Liver (tissue), 9 donors: ENCODE results near the gene THY1. TPM values are rescaled to one million over a fixed set of nuclear protein-coding genes. Genes with fewer than 3 reads are reported as not detected.

Source experiments
- DNase-seq: peaks from one replicate; pipeline ENCODE4 v3.0.0-alpha.2; 2017; ENCODE audit warnings: low spot score
- H3K27ac ChIP-seq, 2 donors: one replicate each; pipeline ENCODE4 v1.7.0; 2013; ENCODE audit warnings: inconsistent platforms in 2 of 2, low read length in 2 of 2, control low read depth in 1 of 2, low read depth in 1 of 2, mild to moderate bottlenecking in 1 of 2
- H3K27me3 ChIP-seq, 4 donors: one replicate each; pipeline versions ENCODE4 v1.6.1 to v1.7.0; 2013; ENCODE audit warnings: low read length in 3 of 4, inconsistent platforms in 1 of 4, mild to moderate bottlenecking in 1 of 4, moderate library complexity in 1 of 4; ENCODE audit not compliant: control insufficient read depth in 4 of 4, insufficient read depth in 4 of 4
- H3K36me3 ChIP-seq, 4 donors: one replicate each; pipeline versions ENCODE4 v1.6.1 to v1.7.0; 2013; ENCODE audit warnings: low read length in 3 of 4, mild to moderate bottlenecking in 3 of 4, low read depth in 1 of 4, moderate library complexity in 1 of 4; ENCODE audit not compliant: control insufficient read depth in 4 of 4, insufficient read depth in 3 of 4
- H3K4me1 ChIP-seq, 4 donors: one replicate each; pipeline versions ENCODE4 v1.6.1 to v1.7.0; 2013; ENCODE audit warnings: low read length in 3 of 4, mild to moderate bottlenecking in 3 of 4, moderate library complexity in 1 of 4; ENCODE audit not compliant: control insufficient read depth in 4 of 4, insufficient read depth in 4 of 4
- H3K4me3 ChIP-seq, 3 donors: one replicate each; pipeline versions ENCODE4 v1.6.1 to v1.7.0; 2013; ENCODE audit warnings: low read length in 3 of 3, control low read depth in 1 of 3, low read depth in 1 of 3, mild to moderate bottlenecking in 1 of 3
- H3K9ac ChIP-seq, 2 donors: one replicate each; pipeline ENCODE4 v1.7.0; 2013; ENCODE audit warnings: low read length in 2 of 2, mild to moderate bottlenecking in 2 of 2, moderate library complexity in 2 of 2, control low read depth in 1 of 2, low read depth in 1 of 2
- H3K9me3 ChIP-seq, 4 donors: one replicate each; pipeline versions ENCODE4 v1.6.1 to v1.7.0; 2013; ENCODE audit warnings: low read length in 3 of 4; ENCODE audit not compliant: control insufficient read depth in 4 of 4
- CTCF ChIP-seq: fragments of 150-350 bp; IDR thresholded peaks from 2 replicates; pipeline ENCODE4 v1.5.1; 2017; ENCODE audit warnings: improper control_type of control experiment, low read depth, low read length; ENCODE audit not compliant: missing input control
- EGR1 ChIP-seq, 2 donors: IDR thresholded peaks; 2 replicates each; pipeline ENCODE4 v1.6.1; 2016 to 2018; ENCODE audit warnings: antibody characterized with exemption in 2 of 2, low read depth in 2 of 2
- FOXA1 ChIP-seq: IDR thresholded peaks from 2 replicates; pipeline ENCODE4 v1.6.1; 2016; ENCODE audit warnings: antibody characterized with exemption
- FOXA2 ChIP-seq: IDR thresholded peaks from 2 replicates; pipeline ENCODE4 v1.6.1; 2016; ENCODE audit warnings: antibody characterized with exemption
- GABPA ChIP-seq, 2 donors: IDR thresholded peaks in 1 of 2; conservative IDR thresholded peaks in 1 of 2; 2 replicates each; pipeline ENCODE4 v1.6.1; 2016; ENCODE audit warnings: antibody characterized with exemption in 2 of 2, mild to moderate bottlenecking in 1 of 2, moderate library complexity in 1 of 2
- HNF4A ChIP-seq, 2 donors: conservative IDR thresholded peaks; 2 replicates each; pipeline ENCODE4 v1.6.1; 2016; ENCODE audit warnings: antibody characterized with exemption in 2 of 2, mild to moderate bottlenecking in 2 of 2
- HNF4G ChIP-seq: IDR thresholded peaks from 2 replicates; pipeline ENCODE4 v1.6.1; 2016; ENCODE audit warnings: antibody characterized with exemption
- JUND ChIP-seq, 2 donors: IDR thresholded peaks; 2 replicates each; pipeline ENCODE4 v1.6.1; 2016; ENCODE audit warnings: antibody characterized with exemption in 2 of 2
- NR2F2 ChIP-seq: IDR thresholded peaks from 2 replicates; pipeline ENCODE4 v1.6.1; 2016; ENCODE audit warnings: antibody characterized with exemption
- RAD21 ChIP-seq, 2 donors: IDR thresholded peaks; 2 replicates each; pipeline ENCODE4 v1.6.1; 2016; ENCODE audit warnings: antibody characterized with exemption in 2 of 2, mild to moderate bottlenecking in 2 of 2
- RXRA ChIP-seq, 2 donors: IDR thresholded peaks; 2 replicates each; pipeline ENCODE4 v1.6.1; 2017 to 2018; ENCODE audit warnings: antibody characterized with exemption in 2 of 2, mild to moderate bottlenecking in 1 of 2
- SP1 ChIP-seq: IDR thresholded peaks from 2 replicates; pipeline ENCODE4 v1.6.1; 2018; ENCODE audit warnings: antibody characterized with exemption, mild to moderate bottlenecking
- TAF1 ChIP-seq: conservative IDR thresholded peaks from 2 replicates; pipeline ENCODE4 v1.6.1; 2016; ENCODE audit warnings: antibody characterized with exemption, mild to moderate bottlenecking
- YY1 ChIP-seq: IDR thresholded peaks from 2 replicates; pipeline ENCODE4 v1.6.1; 2016; ENCODE audit warnings: antibody characterized with exemption, mild to moderate bottlenecking
- WGBS: extraction: QIAGEN DNeasy Blood & Tissue Kit; methylation state at CpG from one replicate; pipeline ENCODE4 v1.1.7; 2013; 5-methylcytosine and 5-hydroxymethylcytosine counted together
- polyA plus RNA-seq, 2 donors: library from polyadenylated mRNA; stranded (reverse) in 1 of 2; unstranded in 1 of 2; fragments of 200-250 nt in 1 of 2; fragments of >200 nt in 1 of 2; fragmentation: Nextera tagmentation in 1 of 2; extraction: Ambion mirVana in 1 of 2; gene quantifications; one replicate each; pipeline versions ENCODE4 v1.2.1 to v1.2.3, GENCODE V29; 2013 to 2015
- total RNA-seq, 2 donors: library from RNA; depleted of rRNA; stranded (reverse); fragments of >200 nt; gene quantifications; one replicate each; pipeline ENCODE4 v1.2.3, GENCODE V29; 2014
- TF ChIP-seq, protein P1 (sequence below): IDR thresholded peaks from 2 replicates; pipeline ENCODE4 v1.6.1; 2016; ENCODE audit warnings: antibody characterized with exemption
- TF ChIP-seq, protein P2 (sequence below): IDR thresholded peaks from 2 replicates; pipeline ENCODE4 v1.6.1; 2016; ENCODE audit warnings: antibody characterized with exemption, mild to moderate bottlenecking
- TF ChIP-seq, protein P3 (sequence below): IDR thresholded peaks from 2 replicates; pipeline ENCODE4 v1.6.1; 2016; ENCODE audit warnings: antibody characterized with exemption
- TF ChIP-seq, protein P4 (sequence below): IDR thresholded peaks from 2 replicates; pipeline ENCODE4 v1.6.1; 2016; ENCODE audit warnings: antibody characterized with exemption
- donor health status: healthy.
- donor health status: healthy.
- donor health status: healthy.
- donor health status: healthy.
- donor health status: healthy.

Gene THY1
- total and polyA plus RNA-seq, 4 donors = 0.51 to 5.1 (median 1.1) TPM

DNA sequence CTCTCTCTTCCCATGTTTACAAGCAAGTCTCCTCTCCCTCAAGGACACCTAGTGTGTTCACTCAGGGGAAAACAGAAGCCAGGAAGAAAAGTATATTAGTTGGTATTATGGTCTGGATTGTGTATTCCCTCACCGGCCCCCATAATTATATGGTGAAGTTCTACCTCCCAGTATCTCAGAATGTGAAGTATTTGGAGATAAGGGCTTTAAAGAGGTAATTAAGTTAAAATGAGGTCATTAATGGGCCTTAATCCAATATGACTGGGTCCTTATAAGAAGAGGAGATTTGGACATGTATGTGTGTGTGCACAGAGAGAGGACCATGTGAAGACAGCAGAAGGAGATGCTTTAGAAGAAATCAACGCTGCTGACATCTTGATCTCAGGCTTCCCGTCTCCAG is 26.5 kb upstream of the THY1 start (continued):
- TF ChIP-seq NR2F2 (no peak), JUND (IDR thresholded peaks at IDR 0.05) (no peak), HNF4A (conservative IDR thresholded peaks at IDR 0.05) (no peak)

DNA sequence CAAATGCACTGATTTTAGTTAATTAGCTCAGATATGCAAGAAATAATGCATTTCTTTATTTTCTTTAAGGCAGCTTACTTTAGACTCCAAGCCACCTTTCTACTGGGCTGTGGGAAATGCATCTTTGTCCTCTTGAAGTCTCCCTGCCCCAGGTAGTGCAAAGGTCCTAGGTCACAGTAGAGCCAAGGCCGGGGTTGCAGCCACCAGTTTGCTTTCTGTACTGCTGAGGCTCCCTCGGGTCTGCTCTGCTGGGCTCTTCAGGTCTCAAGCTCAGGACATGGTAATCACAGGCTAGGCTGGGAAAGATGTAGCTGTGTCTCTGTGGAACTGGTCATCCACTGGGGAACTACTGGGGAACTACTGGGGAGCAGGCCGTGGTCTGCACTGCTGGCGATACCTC is 25.4 kb upstream of the THY1 start:
- Histone ChIP-seq H3K9ac (no peak overlapping the region), H3K4me1 (no peaks in the 10 kb centered on the region), H3K4me3 (no peak overlapping the region), H3K27me3 (no peaks in the 10 kb centered on the region), H3K36me3 (no peaks in the 10 kb centered on the region), H3K27ac (no peak overlapping the region), H3K9me3 (no peaks in the 10 kb centered on the region)
- TF ChIP-seq FOXA2 (no peak), CTCF (no peak), YY1 (no peak), HNF4G (no peak), RAD21 (IDR thresholded peaks at IDR 0.05) (no peak), JUND (IDR thresholded peaks at IDR 0.05) (no peak), SP1 (no peak), FOXA1 (no peak), RXRA (IDR thresholded peaks at IDR 0.05) (no peak), GABPA (IDR thresholded peaks at IDR 0.05 in 1 of 2, conservative IDR thresholded peaks at IDR 0.05 in 1 of 2) (no peak), NR2F2 (no peak), HNF4A (conservative IDR thresholded peaks at IDR 0.05) (no peak), EGR1 (IDR thresholded peaks at IDR 0.05; ENCODE audit: low read depth in 2 of 2) (no peak), TAF1 (no peak)
- TF ChIP-seq, protein P1, sequence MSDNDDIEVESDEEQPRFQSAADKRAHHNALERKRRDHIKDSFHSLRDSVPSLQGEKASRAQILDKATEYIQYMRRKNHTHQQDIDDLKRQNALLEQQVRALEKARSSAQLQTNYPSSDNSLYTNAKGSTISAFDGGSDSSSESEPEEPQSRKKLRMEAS = no peak
- TF ChIP-seq, protein P2, sequence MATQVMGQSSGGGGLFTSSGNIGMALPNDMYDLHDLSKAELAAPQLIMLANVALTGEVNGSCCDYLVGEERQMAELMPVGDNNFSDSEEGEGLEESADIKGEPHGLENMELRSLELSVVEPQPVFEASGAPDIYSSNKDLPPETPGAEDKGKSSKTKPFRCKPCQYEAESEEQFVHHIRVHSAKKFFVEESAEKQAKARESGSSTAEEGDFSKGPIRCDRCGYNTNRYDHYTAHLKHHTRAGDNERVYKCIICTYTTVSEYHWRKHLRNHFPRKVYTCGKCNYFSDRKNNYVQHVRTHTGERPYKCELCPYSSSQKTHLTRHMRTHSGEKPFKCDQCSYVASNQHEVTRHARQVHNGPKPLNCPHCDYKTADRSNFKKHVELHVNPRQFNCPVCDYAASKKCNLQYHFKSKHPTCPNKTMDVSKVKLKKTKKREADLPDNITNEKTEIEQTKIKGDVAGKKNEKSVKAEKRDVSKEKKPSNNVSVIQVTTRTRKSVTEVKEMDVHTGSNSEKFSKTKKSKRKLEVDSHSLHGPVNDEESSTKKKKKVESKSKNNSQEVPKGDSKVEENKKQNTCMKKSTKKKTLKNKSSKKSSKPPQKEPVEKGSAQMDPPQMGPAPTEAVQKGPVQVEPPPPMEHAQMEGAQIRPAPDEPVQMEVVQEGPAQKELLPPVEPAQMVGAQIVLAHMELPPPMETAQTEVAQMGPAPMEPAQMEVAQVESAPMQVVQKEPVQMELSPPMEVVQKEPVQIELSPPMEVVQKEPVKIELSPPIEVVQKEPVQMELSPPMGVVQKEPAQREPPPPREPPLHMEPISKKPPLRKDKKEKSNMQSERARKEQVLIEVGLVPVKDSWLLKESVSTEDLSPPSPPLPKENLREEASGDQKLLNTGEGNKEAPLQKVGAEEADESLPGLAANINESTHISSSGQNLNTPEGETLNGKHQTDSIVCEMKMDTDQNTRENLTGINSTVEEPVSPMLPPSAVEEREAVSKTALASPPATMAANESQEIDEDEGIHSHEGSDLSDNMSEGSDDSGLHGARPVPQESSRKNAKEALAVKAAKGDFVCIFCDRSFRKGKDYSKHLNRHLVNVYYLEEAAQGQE = no peak
- TF ChIP-seq, protein P3, sequence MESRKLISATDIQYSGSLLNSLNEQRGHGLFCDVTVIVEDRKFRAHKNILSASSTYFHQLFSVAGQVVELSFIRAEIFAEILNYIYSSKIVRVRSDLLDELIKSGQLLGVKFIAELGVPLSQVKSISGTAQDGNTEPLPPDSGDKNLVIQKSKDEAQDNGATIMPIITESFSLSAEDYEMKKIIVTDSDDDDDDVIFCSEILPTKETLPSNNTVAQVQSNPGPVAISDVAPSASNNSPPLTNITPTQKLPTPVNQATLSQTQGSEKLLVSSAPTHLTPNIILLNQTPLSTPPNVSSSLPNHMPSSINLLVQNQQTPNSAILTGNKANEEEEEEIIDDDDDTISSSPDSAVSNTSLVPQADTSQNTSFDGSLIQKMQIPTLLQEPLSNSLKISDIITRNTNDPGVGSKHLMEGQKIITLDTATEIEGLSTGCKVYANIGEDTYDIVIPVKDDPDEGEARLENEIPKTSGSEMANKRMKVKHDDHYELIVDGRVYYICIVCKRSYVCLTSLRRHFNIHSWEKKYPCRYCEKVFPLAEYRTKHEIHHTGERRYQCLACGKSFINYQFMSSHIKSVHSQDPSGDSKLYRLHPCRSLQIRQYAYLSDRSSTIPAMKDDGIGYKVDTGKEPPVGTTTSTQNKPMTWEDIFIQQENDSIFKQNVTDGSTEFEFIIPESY = no peak
- TF ChIP-seq, protein P4, sequence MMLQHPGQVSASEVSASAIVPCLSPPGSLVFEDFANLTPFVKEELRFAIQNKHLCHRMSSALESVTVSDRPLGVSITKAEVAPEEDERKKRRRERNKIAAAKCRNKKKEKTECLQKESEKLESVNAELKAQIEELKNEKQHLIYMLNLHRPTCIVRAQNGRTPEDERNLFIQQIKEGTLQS = no peak
- DNase-seq = no peak
- WGBS = 83% methylated on average over 4 of the region's 4 CpGs
